SK-N-SH (cell line): Measurements from ENCODE around the gene GRK3. TPM values are rescaled to one million over a fixed set of nuclear protein-coding genes. Genes with fewer than 3 reads are reported as not detected.

Experiments
- CTCF ChIA-PET: fragments of 300-600, 350-600 bp; formaldehyde crosslinking; extraction: SDS; loops from one replicate; lab custom pipeline; 2021; lab: Yijun Ruan, JAX
- POLR2A ChIA-PET: fragments of 350-600 bp; sonication (Branson Sonifier 250); formaldehyde crosslinking; extraction: SDS; loops from one replicate; lab custom pipeline; 2020; ENCODE audit warnings: antibody characterized with exemption, inconsistent platforms; lab: Yijun Ruan, JAX
- DNase-seq: peaks from one replicate; pipeline ENCODE4 v3.0.0; 2012
- H2AFZ ChIP-seq: fragments of 200-600 bp; sonication (generic); 2 replicates; pipeline ENCODE4 v1.8.1; 2016; ENCODE audit warnings: antibody characterized with exemption, mild to moderate bottlenecking, low read depth
- H3F3A ChIP-seq: fragments of 200-600 bp; sonication (generic); replicated peaks from 2 replicates; pipeline ENCODE3; 2016; ENCODE audit warnings: antibody characterized with exemption, mild to moderate bottlenecking; ENCODE audit not compliant: insufficient read depth
- H3K27ac ChIP-seq, 2 experiments: fragments of 200-500 bp in 1 of 2; fragments of 200-600 bp in 1 of 2; sonication (Bioruptor generic) in 1 of 2; sonication (generic), shearing (Covaris generic) in 1 of 2; 2 replicates each; pipeline versions ENCODE4 v1.5.1 to v1.6.1; 2014 to 2016; ENCODE audit warnings: low read depth in 2 of 2, inconsistent platforms in 1 of 2, low read length in 1 of 2, mild to moderate bottlenecking in 1 of 2, mixed read lengths in 1 of 2
- H3K27me3 ChIP-seq: fragments of 200-600 bp; sonication (generic), shearing (Covaris generic); 2 replicates; pipeline ENCODE4 v1.6.1; 2016; ENCODE audit warnings: mixed run types; ENCODE audit not compliant: insufficient read depth
- H3K36me3 ChIP-seq, 2 experiments: fragments of 200-500 bp in 1 of 2; fragments of 200-600 bp in 1 of 2; sonication (Bioruptor generic) in 1 of 2; sonication (generic) in 1 of 2; replicated peaks in 1 of 2; 2 replicates each; pipeline versions ENCODE3 to v1.5.1; 2014 to 2016; ENCODE audit warnings: low read length in 1 of 2, mild to moderate bottlenecking in 1 of 2; ENCODE audit not compliant: insufficient read depth in 2 of 2, control insufficient read depth in 1 of 2
- H3K4me1 ChIP-seq, 2 experiments: fragments of 200-500 bp in 1 of 2; fragments of 200-600 bp in 1 of 2; sonication (Bioruptor generic) in 1 of 2; sonication (generic), shearing (Covaris generic) in 1 of 2; 2 replicates each; pipeline versions ENCODE4 v1.5.1 to v1.6.1; 2014 to 2016; ENCODE audit warnings: low read depth in 1 of 2, low read length in 1 of 2, mixed run types in 1 of 2; ENCODE audit not compliant: insufficient read depth in 2 of 2, control insufficient read depth in 1 of 2
- H3K4me2 ChIP-seq: fragments of 200-600 bp; sonication (generic), shearing (Covaris generic); 2 replicates; pipeline ENCODE4 v1.6.1; 2017; ENCODE audit warnings: mixed run types
- H3K4me3 ChIP-seq, 2 experiments: fragments of 200-500 bp in 1 of 2; fragments of 200-600 bp in 1 of 2; sonication (Bioruptor generic) in 1 of 2; sonication (generic), shearing (Covaris generic) in 1 of 2; 2 replicates each; pipeline versions ENCODE4 v1.5.1 to v1.8.1; 2014 to 2016; ENCODE audit warnings: low read depth in 2 of 2, inconsistent platforms in 1 of 2, low read length in 1 of 2, mild to moderate bottlenecking in 1 of 2, mixed read lengths in 1 of 2, moderate library complexity in 1 of 2
- H3K79me2 ChIP-seq: fragments of 200-600 bp; sonication (generic); 2 replicates; pipeline ENCODE4 v1.8.1; 2017; ENCODE audit warnings: mild to moderate bottlenecking; ENCODE audit not compliant: insufficient read depth
- H3K9ac ChIP-seq: fragments of 200-600 bp; sonication (generic); 2 replicates; pipeline ENCODE4 v1.6.1; 2017; ENCODE audit warnings: mixed run types
- H3K9me2 ChIP-seq: fragments of 200-600 bp; sonication (generic); 2 replicates; pipeline ENCODE4 v1.6.1; 2017; ENCODE audit warnings: mixed run types
- H3K9me3 ChIP-seq: fragments of 200-600 bp; sonication (generic); 2 replicates; pipeline ENCODE4 v1.6.1; 2017; ENCODE audit warnings: mixed run types, mild to moderate bottlenecking, moderate library complexity
- H4K20me1 ChIP-seq: fragments of 200-600 bp; sonication (generic); 2 replicates; pipeline ENCODE4 v1.6.1; 2017; ENCODE audit warnings: mild to moderate bottlenecking, mixed run types; ENCODE audit not compliant: insufficient read depth
- CHD2 ChIP-seq: fragments of 150-350 bp; IDR thresholded peaks from 2 replicates; pipeline ENCODE4 v1.6.1; 2018; ENCODE audit warnings: low read length; ENCODE audit not compliant: partially characterized antibody
- ELF1 ChIP-seq: IDR thresholded peaks from 2 replicates; pipeline ENCODE4 v1.4.0; 2012
- EP300 ChIP-seq, 2 experiments: IDR thresholded peaks; 2 replicates each; pipeline versions ENCODE4 v1.4.0 to v1.6.1; 2012; ENCODE audit warnings: borderline replicate concordance in 1 of 2, low read depth in 1 of 2, low read length in 1 of 2
- EZH2phosphoT487 ChIP-seq: fragments of 200-600 bp; sonication (generic); IDR thresholded peaks from 2 replicates; pipeline ENCODE4 v1.6.1; 2017; ENCODE audit warnings: low read depth, mixed run types, mild to moderate bottlenecking, antibody characterized with exemption, moderate library complexity, borderline replicate concordance
- FOSL2 ChIP-seq: IDR thresholded peaks from 2 replicates; pipeline ENCODE4 v1.4.0; 2012; ENCODE audit warnings: low read depth, mild to moderate bottlenecking, moderate library complexity, borderline replicate concordance
- FOXJ3 ChIP-seq: sonication (generic); formaldehyde crosslinking; IDR thresholded peaks from 2 replicates; pipeline ENCODE4 v1.5.1; 2020; ENCODE audit warnings: mild to moderate bottlenecking, missing genetic modification reagents
- FOXM1 ChIP-seq: IDR thresholded peaks from 2 replicates; pipeline ENCODE4 v1.4.0; 2012; ENCODE audit warnings: low read depth, mild to moderate bottlenecking
- GATA2 ChIP-seq: sonication (generic); formaldehyde crosslinking; IDR thresholded peaks from 2 replicates; pipeline ENCODE4 v1.5.0; 2020; ENCODE audit warnings: mild to moderate bottlenecking, missing genetic modification reagents
- IRF3 ChIP-seq: fragments of 150-350 bp; IDR thresholded peaks from 2 replicates; pipeline ENCODE4 v1.6.1; 2016; ENCODE audit warnings: mild to moderate bottlenecking, low read depth, low read length
- JUND ChIP-seq: IDR thresholded peaks from 2 replicates; pipeline ENCODE4 v1.4.0; 2012
- MAX ChIP-seq: IDR thresholded peaks from 2 replicates; pipeline ENCODE4 v1.4.0; 2012; ENCODE audit warnings: low read depth
- MEF2A ChIP-seq: IDR thresholded peaks from 2 replicates; pipeline ENCODE4 v1.4.0; 2012; ENCODE audit warnings: low read depth, borderline replicate concordance
- NFIC ChIP-seq: IDR thresholded peaks from 2 replicates; pipeline ENCODE4 v1.4.0; 2012; ENCODE audit warnings: borderline replicate concordance
- NRF1 ChIP-seq: IDR thresholded peaks from 2 replicates; pipeline ENCODE4 v1.6.1; 2012; ENCODE audit warnings: low read depth, mild to moderate bottlenecking, low read length
- PBX3 ChIP-seq: IDR thresholded peaks from 2 replicates; pipeline ENCODE4; 2012
- RAD21 ChIP-seq: IDR thresholded peaks from 2 replicates; pipeline ENCODE4 v1.6.1; 2012; ENCODE audit warnings: mild to moderate bottlenecking, low read length
- RCOR1 ChIP-seq: fragments of 150-350 bp; IDR thresholded peaks from 2 replicates; pipeline ENCODE4 v1.6.1; 2017; ENCODE audit warnings: antibody characterized with exemption, low read length
- REST ChIP-seq: IDR thresholded peaks from 2 replicates; pipeline ENCODE4 v1.6.1; 2012; ENCODE audit warnings: mild to moderate bottlenecking, low read depth, low read length, moderate library complexity
- RFX5 ChIP-seq: IDR thresholded peaks from 2 replicates; pipeline ENCODE4 v1.6.1; 2012; ENCODE audit warnings: mild to moderate bottlenecking, improper control_type of control experiment, low read length
- SIN3A ChIP-seq: IDR thresholded peaks from 2 replicates; pipeline ENCODE4 v1.6.1; 2012; ENCODE audit warnings: low read depth, mild to moderate bottlenecking, low read length, moderate library complexity, borderline replicate concordance
- TAF1 ChIP-seq: IDR thresholded peaks from 2 replicates; pipeline ENCODE4 v1.6.1; 2012; ENCODE audit warnings: low read depth, mild to moderate bottlenecking, low read length, moderate library complexity, borderline replicate concordance
- TCF12 ChIP-seq: IDR thresholded peaks from 2 replicates; pipeline ENCODE4 v1.4.0; 2012
- TEAD4 ChIP-seq: IDR thresholded peaks from 2 replicates; pipeline ENCODE4 v1.4.0; 2012; ENCODE audit warnings: mild to moderate bottlenecking, borderline replicate concordance; ENCODE audit not compliant: insufficient read depth
- USF2 ChIP-seq: fragments of 150-350 bp; IDR thresholded peaks from 2 replicates; pipeline ENCODE4 v1.6.1; 2017; ENCODE audit warnings: antibody characterized with exemption, low read length, low read depth, borderline replicate concordance
- YY1 ChIP-seq: IDR thresholded peaks from 2 replicates; pipeline ENCODE4 v1.4.0; 2012; ENCODE audit warnings: low read depth, mild to moderate bottlenecking
- ZBTB33 ChIP-seq: IDR thresholded peaks from 2 replicates; pipeline ENCODE4 v1.4.0; 2012; ENCODE audit warnings: low read depth, borderline replicate concordance
- WGBS: methylation state at CpG from one replicate; pipeline ENCODE4 v1.1.6; 2017; ENCODE audit warnings: low lambda C conversion rate; 5-methylcytosine and 5-hydroxymethylcytosine counted together
- polyA plus RNA-seq, 3 experiments: library from polyadenylated mRNA; depleted of rRNA; stranded (reverse); fragments of >200 nt; gene quantifications; 2 replicates each; pipeline ENCODE4 v1.2.3, GENCODE V29; 2012

The GRK3 gene
- polyA plus RNA-seq, 1 of the 3 experiments (the other 2 are of a cell fraction): 1.3 TPM

GRCh38 chr22:25696763-25697162 lies 132.3 kb downstream of the GRK3 start:
- Histone ChIP-seq H3K4me2 (no peak overlapping the region), H3K27me3 (no peaks in the 10 kb centered on the region), H4K20me1 (no peaks in the 10 kb centered on the region), H3K27ac (peak overlapping the region; percentile 43 to 100; a peak in 3 of 4 replicates), H3K9ac (no peak overlapping the region), H2AFZ (no peak overlapping the region), H3K79me2 (no peaks in the 10 kb centered on the region), H3K9me2 (no peaks in the 10 kb centered on the region), H3K9me3 (no peaks in the 10 kb centered on the region), H3K36me3 (peaks cover 0 to 2% of the 10 kb centered on the region in 2 experiments), H3F3A (no peaks in the 10 kb centered on the region), H3K4me3 (no peak overlapping the region), H3K4me1 (peaks cover 0 to 81% of the 10 kb centered on the region in 2 experiments; a peak in 2 of 4 replicates)
- ChIA-PET POLR2A (interaction anchor here (0.6 to 1.3 kb wide), 4 partner anchors 84 to 220 kb away, joined by 3 read pairs; no protein-coding TSS in a partner anchor), CTCF (interaction anchor here (0.8 to 3.9 kb wide), 7 partner anchors 64 to 495 kb away, joined by 3 to 17 read pairs (median 6); partner anchors contain the start of gene GRK3)
- 25% methylated on average over 2 of the region's 2 CpGs for WGBS
- DNase-seq: peak; percentile 78
- TF ChIP-seq TAF1 (no peak), ZBTB33 (no peak), FOSL2 (no peak), YY1 (no peak), TEAD4 (peak; percentile 72; the same call in 1 of the 2 replicates), IRF3 (no peak), FOXM1 (0 out of 2 replicates have a peak, but pooled peaks have one; percentile 24), PBX3 (no peak), NFIC (no peak), MAX (no peak), TCF12 (peak; percentile 69), CHD2 (peak; percentile 92), ELF1 (no peak), NRF1 (no peak), JUND (no peak), GATA2 (peak; percentile 91), SIN3A (no peak), USF2 (no peak), RCOR1 (peak; percentile 98), FOXJ3 (peak; percentile 98), RFX5 (peak; percentile 60), EP300 (IDR thresholded peaks at IDR 0.05; ENCODE audit: borderline replicate concordance in 1 of 2, low read depth in 1 of 2, low read length in 1 of 2) (peak; percentile 57 to 99; a peak in 3 of 4 replicates), MEF2A (no peak), EZH2phosphoT487 (no peak), RAD21 (no peak; the same call in none of the 2 replicates), REST (no peak)
